Inferior parietal cortex (tissue), 1 donor: Measurements from ENCODE around the gene SGCE.

Experiments used
- DNase-seq: peaks from one replicate; pipeline ENCODE4 v3.0.0-alpha.2; 2016; ENCODE audit errors: extremely low spot score

Gene SGCE

DNA sequence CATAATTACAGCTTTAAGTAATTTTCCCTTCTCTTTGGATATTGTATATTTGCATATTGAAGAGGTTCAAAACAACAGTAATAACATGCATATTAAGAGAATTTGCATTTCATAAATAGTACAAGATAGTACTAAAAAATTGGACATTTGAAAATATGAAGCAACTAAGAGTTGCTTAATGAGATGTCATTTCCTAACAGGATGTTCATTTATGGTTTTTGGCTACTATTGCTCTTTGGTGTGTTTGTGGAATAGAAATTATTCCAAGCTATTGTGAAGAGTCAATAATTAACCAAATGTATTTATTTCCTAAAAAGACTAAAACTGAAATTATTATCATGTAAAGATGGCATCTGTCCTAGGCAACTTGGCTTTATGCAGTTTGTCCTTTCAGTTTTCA, 4.1 kb upstream of the SGCE start:
- DNase-seq = no peak

DNA sequence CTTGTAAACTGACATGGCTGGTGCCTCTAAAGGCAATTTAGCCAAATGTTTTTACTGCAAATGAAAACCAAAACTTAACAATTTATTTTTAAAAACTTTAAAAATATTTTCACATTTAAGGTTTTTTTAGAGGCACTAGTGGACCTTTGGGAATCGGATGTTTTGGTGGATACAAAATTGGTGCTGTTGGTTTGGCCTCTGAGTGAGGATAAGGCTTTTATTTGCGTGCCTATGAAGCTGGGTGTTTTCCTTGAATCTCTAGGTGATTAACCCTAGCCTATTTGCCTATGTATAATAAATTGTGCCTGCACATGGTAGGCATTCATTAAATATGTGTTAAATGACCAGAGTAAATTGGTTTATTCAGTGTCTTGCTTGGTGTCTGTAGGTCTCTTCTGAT, 2.9 kb upstream of the SGCE start:
- DNase-seq = no peak

DNA sequence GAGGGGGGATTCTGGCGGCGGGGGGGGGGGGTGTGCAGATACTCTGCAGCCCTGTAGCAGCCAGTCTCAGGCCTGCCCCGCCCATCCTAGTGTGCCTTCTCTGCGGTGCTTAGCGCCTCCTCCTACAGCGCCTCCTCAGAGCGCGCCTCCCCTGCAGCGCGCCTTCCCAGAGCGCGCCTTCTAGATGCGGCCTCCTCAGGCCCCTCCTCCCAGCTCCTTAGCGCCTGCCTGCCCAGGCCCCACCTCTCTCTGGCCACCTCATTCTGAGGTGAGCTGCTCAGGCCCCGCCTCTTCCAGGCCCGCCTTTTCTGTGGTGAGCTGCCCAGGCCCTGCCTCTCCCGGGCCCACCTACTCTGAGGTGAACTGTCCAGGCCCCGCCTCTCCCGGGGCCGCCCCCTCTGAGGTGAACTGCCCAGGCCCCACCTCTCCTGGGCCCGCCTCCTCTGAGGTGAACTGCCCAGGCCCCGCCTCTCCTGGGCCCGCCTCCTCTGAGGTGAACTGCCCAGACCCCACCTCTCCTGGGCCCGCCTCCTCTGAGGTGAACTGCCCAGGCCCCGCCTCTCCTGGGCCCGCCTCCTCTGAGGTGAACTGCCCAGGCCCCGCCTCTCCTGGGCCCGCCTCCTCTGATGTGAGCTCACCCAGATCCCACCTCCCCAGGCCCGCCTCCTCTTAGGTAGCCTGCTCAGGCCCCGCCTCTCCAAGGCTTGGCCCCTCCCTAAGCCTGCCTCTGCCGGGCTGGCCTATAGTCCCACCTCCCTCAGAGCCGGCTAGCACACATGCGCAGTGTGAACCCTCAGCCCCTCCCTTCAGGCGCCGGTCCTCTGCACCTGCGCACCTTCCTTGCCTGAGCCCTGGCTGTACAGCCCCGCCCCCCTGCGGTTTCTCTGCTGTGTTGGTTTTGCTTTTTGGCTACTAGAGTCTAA, 2.1 kb upstream of the SGCE start:
- DNase-seq = peak; percentile 88

DNA sequence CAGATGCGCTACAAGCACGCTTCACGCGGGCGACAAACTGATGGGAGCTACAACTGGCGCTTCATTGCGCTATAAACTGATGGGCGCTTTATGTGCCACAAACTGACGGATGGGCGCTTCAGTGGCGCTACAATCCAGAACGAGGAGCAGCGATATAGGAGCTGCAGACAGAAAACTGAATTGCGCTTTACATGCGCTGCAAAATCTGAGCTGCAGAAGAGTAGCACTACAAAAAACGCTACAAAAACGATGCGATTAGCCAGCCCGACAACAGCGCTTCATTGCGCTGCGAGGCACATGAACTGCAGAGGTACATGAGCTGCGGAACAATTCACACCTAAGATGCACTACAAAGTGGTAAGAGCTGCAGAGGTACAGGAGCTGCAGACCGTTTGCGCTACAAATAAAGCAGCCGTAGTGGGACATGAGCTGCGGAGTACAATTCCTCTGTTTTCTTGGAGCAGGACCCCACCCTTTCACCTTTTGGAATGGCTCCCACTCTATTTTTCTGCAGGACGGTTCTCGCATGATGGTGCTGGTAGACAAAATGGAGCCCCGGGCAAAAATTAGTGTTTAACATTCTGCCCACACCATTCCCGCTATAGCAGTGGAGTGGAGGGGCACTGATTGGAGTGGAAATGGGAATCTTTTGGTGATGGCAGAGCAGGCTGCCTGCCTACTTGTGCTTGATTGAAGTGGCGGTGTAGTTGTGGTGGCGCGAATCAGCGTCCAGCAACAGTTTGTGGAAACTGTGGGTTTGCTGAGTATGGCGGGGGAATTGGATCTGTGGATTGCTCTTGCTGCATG, 1.2 kb upstream of the SGCE start:
- no peak for DNase-seq

DNA sequence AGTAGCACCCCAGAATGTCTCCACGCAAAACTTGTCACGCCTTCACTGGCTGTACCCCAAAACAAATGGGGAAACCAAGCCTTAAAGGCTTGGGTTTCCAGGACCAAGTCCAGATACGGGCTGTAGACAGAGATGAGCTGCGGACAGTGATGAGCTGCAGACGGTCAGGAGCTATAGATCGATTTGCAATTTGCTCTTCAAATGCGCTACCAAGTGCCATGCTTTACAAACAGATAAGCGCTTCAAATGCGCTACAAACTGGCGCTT, 658 bp upstream of the SGCE start:
- peak; percentile 47 for DNase-seq

DNA sequence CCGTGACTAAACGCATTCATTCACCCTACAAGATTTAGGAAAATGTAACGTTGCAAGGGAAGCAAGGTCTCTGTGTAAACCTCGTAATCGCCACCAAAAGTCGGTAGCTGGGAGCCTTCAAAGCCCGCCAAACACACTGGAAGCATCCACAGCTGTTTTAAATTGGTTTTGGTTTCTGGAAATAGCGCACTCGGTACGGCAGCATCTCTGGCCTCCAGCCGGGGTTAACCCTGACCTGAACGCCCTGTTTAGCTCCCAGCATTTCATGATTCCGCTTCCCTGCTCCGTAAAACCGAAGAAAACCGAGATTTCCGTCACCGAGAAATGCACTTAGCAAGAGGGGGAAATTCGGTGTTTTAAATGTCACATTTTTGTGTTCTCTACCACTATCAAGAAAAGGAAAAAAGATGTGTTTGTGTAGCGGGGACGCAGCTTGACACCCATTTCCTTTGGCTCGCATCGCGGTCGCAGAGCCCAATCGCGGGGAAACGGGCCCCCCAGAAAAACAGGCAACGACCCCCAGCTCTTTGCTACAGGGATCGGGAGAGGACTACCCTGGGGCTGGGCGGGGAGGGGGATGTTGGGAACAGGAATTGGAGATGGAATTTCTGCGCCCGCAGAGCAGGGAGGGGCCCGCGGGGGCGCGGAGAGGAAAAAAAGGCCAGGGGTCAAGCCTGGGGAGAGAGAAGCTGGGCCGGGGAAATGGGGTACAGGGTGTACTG, 646 bp downstream of the SGCE start:
- DNase-seq = peak; percentile 59

DNA sequence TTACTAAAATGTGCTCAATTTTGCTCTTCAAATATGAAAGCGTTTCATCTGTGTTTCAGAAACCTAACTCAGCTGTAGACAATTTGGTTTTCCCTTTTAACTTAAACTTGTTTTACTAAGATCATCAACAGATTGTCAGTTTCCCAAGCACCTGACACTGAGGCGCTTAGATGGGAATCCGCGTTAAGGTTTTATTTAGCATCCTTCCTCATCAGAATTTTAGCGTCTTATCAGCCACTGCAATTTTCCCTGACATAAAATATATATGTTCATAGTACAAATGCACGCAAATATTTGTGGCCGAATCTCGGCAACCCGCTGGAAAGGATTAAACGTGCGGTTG, 1.2 kb downstream of the SGCE start:
- peak; percentile 55 for DNase-seq

DNA sequence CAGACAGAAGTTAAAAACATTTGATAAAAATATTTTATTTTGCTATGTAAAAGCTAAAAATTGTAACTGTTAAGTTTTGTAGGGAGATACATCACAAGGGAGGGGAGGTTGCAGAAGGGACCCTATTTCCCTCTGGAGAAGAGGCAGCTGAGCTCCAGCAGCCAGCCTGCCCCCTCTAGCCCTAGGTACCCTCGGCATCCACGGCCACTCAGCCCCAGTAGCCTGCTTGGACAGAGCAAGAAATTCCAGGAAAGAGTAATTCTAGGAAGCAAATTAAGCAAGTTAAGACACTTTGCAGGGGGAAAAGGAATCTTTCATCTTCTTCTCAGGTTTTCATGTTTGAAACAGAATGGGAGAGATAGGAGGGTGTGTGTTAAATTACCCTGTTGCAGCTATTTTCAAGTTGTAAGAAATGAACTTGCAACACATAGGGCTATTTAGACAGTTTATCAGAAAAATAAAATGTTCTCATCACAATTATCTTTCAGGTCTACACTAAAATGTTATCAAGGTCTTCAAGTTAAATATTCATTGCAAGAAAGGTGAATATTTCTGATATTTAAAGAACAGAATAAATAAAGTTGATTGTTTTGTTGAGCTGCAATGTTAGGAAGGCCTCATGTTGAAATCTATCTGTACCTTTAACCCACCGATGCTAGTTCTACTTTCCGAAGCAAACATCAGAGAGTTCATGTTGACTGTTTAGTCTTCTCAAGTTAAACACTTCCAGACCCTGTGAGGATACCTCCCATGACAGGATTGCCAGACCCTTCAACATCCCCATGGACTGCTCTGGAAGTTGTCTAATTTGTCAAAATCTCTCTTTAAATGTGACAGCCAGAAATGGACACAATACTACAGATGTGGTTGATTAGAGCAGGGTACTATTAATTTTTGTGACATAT, 5.5 kb downstream of the SGCE start:
- no peak for DNase-seq

DNA sequence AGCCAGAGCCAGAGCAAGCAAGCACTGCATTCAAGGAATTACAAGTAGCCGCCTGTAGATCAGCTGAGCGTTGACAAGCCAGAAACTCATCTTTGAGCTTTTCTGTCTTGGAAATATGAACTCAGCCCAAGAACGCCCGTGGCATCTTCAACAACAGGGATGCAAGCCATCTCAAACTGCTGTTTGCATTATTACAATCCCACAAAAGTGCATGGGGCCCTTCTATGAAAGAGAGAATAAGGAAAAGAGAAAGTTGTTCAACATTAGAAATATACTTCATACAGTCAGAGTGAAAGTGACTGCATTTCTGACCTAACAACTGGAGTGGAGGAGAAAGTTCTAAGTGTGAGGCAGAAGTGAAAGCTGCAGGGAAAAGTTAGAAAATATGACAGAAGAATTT, 6.5 kb downstream of the SGCE start:
- DNase-seq = no peak

DNA sequence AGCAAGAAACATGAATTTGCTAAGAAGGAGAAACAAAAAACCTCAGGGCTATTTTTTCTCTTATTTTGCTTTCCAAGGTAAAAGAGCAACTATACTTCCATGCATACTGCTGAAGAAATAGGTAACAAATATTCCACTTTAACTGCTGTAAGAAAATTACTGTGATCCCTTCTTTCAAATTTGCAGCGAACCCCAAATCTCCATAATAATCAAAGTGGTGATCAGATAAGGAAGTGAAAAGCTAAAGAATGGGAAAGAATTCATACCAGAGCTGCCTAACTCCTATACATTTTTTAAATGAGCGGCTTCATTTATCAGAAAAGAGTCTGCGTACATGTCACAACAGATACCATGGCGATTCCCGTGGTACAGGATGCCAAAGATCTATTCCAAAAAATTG, 7.2 kb downstream of the SGCE start:
- no peak for DNase-seq

DNA sequence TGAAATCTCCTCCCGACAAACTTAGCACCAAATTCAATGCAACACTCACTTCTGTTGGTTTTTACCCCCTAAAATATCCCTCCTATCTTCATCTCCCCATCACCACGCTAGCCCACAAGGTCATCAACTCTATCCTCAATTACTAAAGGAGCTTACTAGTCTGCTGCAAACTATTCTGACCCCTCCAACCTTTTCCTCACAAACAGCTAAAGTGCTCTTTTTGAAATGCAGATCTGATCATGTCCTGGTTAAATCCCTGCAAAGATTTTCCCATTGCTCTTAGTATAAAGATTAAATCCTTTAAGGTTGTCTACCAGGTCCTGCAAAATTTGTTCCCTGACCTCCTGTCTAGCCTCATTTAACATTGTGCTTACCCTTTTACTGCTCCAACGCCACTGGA, 8.6 kb downstream of the SGCE start:
- no peak for DNase-seq

DNA sequence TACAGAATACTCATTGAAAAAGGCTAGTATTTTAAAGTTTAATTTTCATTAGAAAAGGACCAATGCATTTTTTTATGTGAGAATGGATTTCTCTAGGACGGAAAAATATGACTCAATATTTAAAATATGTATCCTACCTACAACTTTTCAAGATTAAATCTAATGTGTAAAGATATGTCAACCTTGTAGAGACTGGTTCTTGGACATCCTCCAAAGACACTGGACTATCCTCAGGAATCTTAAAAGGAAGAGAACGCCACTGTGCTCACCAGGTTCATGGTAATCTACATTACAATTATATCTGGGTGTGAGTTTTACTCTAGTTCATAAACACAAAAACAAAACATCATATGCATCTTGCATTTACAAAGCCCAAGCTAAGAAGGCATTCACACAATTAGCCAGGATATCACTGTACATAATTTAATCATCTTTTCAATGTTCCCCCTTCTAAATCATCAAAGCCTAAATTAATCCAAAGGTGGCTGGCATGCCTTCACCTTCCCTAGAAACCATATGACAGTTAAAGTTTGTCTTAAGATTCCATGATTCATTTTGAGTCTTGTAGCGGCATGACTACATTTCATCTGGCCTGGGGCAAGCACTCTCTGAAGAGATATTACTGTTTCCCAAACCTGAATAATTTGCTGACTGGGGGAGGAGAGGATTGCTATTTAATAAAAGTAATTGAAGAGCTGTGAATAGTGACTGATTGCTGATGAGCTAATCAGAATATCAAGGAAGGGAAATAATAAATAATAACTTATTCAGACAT, 12.0 kb downstream of the SGCE start:
- DNase-seq = no peak

DNA sequence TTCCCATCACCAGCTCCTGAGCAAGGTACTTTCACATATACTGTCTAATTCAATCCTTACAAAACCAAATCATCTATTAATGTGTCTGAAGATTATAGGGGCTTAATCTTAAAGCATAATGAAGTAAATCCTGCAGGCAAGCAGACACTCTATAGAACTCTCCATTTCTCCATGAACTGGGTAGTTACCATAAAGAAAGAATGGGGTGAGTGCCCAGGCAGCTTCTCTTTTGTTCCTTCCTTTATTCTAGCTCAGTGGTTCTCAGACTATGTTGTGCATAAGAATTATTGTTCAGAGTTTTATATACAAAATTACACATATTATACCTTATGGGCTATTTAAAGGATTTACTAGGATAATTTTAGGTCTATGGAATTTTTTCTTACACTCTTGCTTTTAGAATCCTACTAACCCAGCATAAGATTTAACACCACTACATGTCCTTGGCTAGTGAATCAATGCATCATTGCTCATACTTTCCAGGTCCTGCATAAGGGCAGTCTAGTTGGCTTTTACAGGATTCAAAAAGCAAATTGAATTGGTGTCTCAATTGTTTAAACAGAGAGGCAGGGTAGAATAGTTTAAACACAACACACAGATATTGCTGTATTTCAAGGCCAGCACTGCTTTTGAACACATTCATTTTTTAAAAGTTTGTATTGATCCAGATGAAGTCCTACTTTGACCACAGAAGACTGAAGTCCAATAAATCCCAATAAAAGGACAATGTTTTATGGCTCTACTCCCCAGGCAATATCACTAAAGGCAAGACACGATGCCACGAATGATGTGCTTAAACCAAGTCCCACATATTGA, 12.9 kb downstream of the SGCE start:
- no peak for DNase-seq

DNA sequence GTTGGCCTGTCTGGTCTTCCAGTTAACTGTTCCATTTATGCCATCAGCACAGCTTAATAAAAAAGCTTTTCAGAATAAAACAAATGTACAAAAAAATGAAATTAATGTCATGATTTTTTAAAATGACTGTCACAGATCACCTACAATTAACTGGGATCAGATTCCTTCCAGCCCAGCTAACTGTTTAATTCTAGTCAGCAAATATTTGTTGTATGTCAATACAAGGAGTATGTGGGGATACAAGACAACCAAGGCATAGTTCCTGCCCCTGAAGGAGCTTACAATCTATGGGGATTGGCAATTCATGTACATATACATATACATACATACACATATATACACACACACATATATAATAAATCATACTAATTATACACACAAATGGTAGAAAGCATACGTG, 16.5 kb downstream of the SGCE start:
- no peak for DNase-seq

DNA sequence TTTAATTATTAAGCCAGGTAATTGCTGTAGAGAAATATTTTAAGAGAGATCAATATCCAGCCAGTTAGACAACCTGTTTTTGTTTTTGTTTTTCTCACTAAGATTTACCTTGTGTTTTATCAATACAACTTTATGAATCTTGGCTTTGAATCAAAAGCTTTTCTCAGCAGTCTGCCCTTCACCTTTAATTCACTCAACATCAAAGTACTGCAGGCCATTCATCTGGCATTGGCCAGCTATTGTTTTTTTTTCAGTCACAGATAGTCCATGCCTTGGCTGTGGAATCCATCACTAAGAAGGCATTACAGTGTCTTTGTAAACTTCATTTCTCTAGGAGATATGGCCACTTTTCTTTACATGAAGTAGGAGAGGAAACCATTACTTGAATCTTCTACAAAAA, 20.2 kb downstream of the SGCE start:
- DNase-seq = no peak

DNA sequence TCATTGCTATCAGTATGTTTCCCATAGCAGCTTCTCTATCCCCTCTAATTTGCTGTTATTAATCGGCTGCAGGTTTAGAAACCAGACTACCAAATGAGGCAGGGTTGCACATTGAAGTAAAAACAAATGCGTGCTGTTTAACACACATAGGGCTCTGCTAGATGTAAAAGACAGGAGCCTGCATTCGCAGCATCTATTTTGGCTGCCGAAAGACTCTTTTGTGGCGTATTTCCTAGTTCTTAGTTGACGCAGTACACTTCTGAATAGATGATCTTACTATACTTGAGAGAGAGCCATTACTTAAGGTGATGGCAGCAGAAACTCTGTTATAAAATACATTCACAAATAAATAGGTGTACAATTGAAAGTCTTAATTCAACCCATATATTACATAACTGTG, 21.4 kb downstream of the SGCE start:
- DNase-seq = peak; percentile 33

DNA sequence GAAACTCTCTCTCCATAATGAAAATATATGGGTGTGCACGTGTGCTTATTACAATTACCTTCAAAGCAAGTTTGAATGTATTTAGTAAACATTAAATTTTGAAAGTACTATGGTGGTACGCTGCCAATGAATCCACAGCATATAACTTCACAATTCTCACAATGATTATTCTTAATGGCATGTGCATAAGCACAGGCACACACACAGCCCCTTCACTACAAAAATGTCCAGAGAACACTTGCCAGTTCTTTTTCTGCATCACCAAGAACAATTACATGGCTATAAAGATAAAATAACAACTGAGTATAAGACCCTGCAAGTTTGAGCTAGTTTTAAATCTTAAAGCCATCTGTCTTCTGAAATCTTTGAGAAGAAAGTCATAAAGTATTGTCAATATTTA, 22.2 kb downstream of the SGCE start:
- no peak for DNase-seq

DNA sequence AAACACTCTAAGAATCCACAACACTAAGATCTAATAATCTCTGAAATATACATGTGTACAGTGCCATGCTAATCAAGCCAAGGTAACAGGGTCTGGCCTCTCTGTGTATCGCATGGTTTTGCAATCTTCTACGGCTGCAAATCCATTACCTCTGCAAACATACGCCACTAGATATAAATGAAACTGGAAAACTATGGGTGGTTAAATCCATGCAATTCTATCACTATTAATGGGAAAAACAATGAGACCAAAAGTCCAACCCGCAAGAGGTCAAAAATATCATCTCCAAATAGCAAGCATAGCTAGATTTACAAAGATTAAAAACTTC, 23.0 kb downstream of the SGCE start:
- DNase-seq = no peak

DNA sequence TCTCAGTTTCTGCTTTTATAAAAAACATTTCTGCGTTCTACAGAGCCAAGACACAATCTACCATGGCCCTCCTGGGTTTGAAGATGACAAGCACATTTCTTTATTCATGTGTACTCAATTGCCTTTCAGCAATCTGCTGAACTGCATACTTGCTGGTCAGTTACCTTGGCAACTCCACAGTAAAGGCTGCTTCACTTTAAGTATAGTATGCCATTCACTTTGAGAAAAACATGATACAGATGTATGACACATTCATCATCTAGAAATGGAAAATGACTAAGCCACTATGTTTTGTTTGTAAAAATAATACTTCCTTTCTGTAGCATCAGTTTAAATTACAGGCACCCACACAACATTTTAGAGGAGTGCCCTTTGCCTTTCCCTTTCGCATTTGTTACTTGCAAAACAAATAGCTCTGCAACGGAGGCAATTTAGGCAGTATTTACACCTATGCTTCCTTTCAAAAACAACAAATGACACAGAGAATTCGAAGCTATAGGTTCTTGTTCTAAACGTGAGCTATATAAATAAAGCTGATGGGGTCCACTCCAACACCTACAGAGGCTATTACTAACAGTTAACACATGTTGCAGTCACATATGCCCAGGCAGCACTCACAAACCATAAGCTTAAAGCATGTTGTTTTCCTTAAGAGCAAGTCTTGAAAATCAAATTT, 23.5 kb downstream of the SGCE start:
- DNase-seq = peak; percentile 21

DNA sequence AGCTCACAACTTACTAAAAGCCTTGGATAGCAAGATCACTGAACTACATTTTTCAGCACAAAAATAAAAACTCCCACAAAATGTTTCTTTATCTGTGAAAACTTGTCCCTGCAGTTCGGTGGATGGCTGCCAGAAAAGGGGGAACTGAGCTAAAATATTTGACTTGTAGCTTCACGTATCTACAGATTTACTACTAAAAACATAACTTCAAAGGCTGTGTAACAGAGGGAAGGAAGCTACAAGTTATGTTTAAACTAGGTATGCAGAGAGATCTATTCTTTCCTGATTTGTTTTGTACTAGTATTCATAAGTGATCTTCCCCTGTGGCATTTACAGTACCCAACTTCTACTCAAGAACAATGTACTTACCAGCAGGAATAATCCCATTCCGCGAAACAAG, 25.1 kb downstream of the SGCE start:
- DNase-seq = no peak
